HEK293 (cell line): ENCODE measurements around the gene BTD.

Experiments
- ZBTB6 ChIP-seq: fragments of 450-650 bp; formaldehyde crosslinking; IDR thresholded peaks from 2 replicates; pipeline ENCODE4 v1.5.1; 2017; ENCODE audit warnings: missing biosample characterization, missing genetic modification characterization
- ZNF626 ChIP-seq: fragments of 450-650 bp; sonication (Bioruptor Pico); formaldehyde crosslinking; IDR thresholded peaks from 2 replicates; pipeline ENCODE4 v1.5.1; 2018; ENCODE audit warnings: missing biosample characterization, missing genetic modification characterization, inconsistent platforms
- ZNF777 ChIP-seq: fragments of 450-650 bp; formaldehyde crosslinking; IDR thresholded peaks from 2 replicates; pipeline ENCODE4 v1.5.1; 2017; ENCODE audit warnings: missing biosample characterization, missing genetic modification characterization, borderline replicate concordance
- TF ChIP-seq, protein P1 (sequence below): fragments of 450-650 bp; formaldehyde crosslinking; IDR thresholded peaks from 2 replicates; pipeline ENCODE4 v1.5.1; 2016; ENCODE audit warnings: missing biosample characterization, missing genetic modification characterization
- TF ChIP-seq, protein P2 (sequence below): fragments of 450-650 bp; formaldehyde crosslinking; IDR thresholded peaks from 2 replicates; pipeline ENCODE4 v1.5.0; 2017; ENCODE audit warnings: missing biosample characterization, missing genetic modification characterization, borderline replicate concordance

- TF ChIP-seq, protein P1, sequence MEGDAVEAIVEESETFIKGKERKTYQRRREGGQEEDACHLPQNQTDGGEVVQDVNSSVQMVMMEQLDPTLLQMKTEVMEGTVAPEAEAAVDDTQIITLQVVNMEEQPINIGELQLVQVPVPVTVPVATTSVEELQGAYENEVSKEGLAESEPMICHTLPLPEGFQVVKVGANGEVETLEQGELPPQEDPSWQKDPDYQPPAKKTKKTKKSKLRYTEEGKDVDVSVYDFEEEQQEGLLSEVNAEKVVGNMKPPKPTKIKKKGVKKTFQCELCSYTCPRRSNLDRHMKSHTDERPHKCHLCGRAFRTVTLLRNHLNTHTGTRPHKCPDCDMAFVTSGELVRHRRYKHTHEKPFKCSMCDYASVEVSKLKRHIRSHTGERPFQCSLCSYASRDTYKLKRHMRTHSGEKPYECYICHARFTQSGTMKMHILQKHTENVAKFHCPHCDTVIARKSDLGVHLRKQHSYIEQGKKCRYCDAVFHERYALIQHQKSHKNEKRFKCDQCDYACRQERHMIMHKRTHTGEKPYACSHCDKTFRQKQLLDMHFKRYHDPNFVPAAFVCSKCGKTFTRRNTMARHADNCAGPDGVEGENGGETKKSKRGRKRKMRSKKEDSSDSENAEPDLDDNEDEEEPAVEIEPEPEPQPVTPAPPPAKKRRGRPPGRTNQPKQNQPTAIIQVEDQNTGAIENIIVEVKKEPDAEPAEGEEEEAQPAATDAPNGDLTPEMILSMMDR (tag by site-specific recombination): no peak
- TF ChIP-seq ZNF777 (tag by site-specific recombination) (no peak), ZBTB6 (tag by site-specific recombination) (no peak), ZNF626 (tag by site-specific recombination) (no peak)
- TF ChIP-seq, protein P2, sequence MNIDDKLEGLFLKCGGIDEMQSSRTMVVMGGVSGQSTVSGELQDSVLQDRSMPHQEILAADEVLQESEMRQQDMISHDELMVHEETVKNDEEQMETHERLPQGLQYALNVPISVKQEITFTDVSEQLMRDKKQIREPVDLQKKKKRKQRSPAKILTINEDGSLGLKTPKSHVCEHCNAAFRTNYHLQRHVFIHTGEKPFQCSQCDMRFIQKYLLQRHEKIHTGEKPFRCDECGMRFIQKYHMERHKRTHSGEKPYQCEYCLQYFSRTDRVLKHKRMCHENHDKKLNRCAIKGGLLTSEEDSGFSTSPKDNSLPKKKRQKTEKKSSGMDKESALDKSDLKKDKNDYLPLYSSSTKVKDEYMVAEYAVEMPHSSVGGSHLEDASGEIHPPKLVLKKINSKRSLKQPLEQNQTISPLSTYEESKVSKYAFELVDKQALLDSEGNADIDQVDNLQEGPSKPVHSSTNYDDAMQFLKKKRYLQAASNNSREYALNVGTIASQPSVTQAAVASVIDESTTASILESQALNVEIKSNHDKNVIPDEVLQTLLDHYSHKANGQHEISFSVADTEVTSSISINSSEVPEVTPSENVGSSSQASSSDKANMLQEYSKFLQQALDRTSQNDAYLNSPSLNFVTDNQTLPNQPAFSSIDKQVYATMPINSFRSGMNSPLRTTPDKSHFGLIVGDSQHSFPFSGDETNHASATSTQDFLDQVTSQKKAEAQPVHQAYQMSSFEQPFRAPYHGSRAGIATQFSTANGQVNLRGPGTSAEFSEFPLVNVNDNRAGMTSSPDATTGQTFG (tag by site-specific recombination): no peak
Measured at GRCh38 chr3:15610082-15610759, 8.7 kb downstream of the BTD start.
